HG03469 (cell line): ENCODE data around the gene PSMD5.
"Not testable (repeated sequence)": the region's sequence is repeated elsewhere in the genome, so short reads cannot be mapped to it uniquely, and the experiment has no call there.

ENCODE experiments used
- ATAC-seq: cut with Tn5 transposase; IDR thresholded peaks from one replicate; pipeline ENCODE4 v1.9.1; 2021; ENCODE audit warnings: mild to moderate bottlenecking, moderate library complexity, moderate number of reproducible peaks; ENCODE audit not compliant: unreplicated experiment

PSMD5 gene

GRCh38 chr9:120815075-120815474 lies 27.6 kb downstream of the PSMD5 start:
- ATAC-seq, result no peak

- ATAC-seq, result no peak
Measured at GRCh38 chr9:120808931-120809330, 33.8 kb downstream of the PSMD5 start.

- ATAC-seq, result no peak
Measured at GRCh38 chr9:120807607-120808379, 34.9 kb downstream of the PSMD5 start.

GRCh38 chr9:120804784-120805363 lies 37.8 kb downstream of the PSMD5 start:
- ATAC-seq, result not testable (repeated sequence)

GRCh38 chr9:120801441-120801840 lies 41.3 kb downstream of the PSMD5 start:
- ATAC-seq, result no peak

GRCh38 chr9:120792898-120793765 lies 49.6 kb downstream of the PSMD5 start, which contains the start of gene FBXW2:
Gene FBXW2, minus strand, starts transcription at chr9:120793416. Its CDS starts 5,158 bp downstream, at chr9:120788258.
- ATAC-seq, result peak; percentile 80

GRCh38 chr9:120791161-120791560 lies 51.6 kb downstream of the PSMD5 start:
- no peak for ATAC-seq

GRCh38 chr9:120787933-120788332 lies 54.8 kb downstream of the PSMD5 start:
- no peak for ATAC-seq

GRCh38 chr9:120783602-120784047 lies 59.1 kb downstream of the PSMD5 start:
- no peak for ATAC-seq

GRCh38 chr9:120781236-120781635 lies 61.5 kb downstream of the PSMD5 start:
- no peak for ATAC-seq

GRCh38 chr9:120780367-120780766 lies 62.4 kb downstream of the PSMD5 start:
- no peak for ATAC-seq

- ATAC-seq, result no peak
Measured at GRCh38 chr9:120779227-120779626, 63.5 kb downstream of the PSMD5 start.

- no peak for ATAC-seq
Measured at GRCh38 chr9:120778758-120779157, 64.0 kb downstream of the PSMD5 start.

- no peak for ATAC-seq
Measured at GRCh38 chr9:120777229-120777628, 65.5 kb downstream of the PSMD5 start.

- no peak for ATAC-seq
Measured at GRCh38 chr9:120776788-120777187, 65.9 kb downstream of the PSMD5 start.

GRCh38 chr9:120775859-120776258 lies 66.9 kb downstream of the PSMD5 start:
- no peak for ATAC-seq

- ATAC-seq, result no peak
Measured at GRCh38 chr9:120774719-120775118, 68.0 kb downstream of the PSMD5 start.

- ATAC-seq, result no peak
Measured at GRCh38 chr9:120773256-120773655, 69.5 kb downstream of the PSMD5 start.

GRCh38 chr9:120770931-120771330 lies 71.8 kb downstream of the PSMD5 start:
- no peak for ATAC-seq

GRCh38 chr9:120768886-120769285 lies 73.8 kb downstream of the PSMD5 start:
- no peak for ATAC-seq

- ATAC-seq, result no peak
Measured at GRCh38 chr9:120768247-120768646, 74.5 kb downstream of the PSMD5 start.
